Panc1 (cell line): ENCODE data around the gene PISD. TPM values are rescaled to one million over a fixed set of nuclear protein-coding genes. Genes with fewer than 3 reads are reported as not detected.

Experiments
- ATAC-seq: fragments of 200-7000 bp; cut with Tn5 transposase; 2 replicates; pipeline ENCODE4 v1.9.1; 2020; ENCODE audit warnings: mild to moderate bottlenecking, moderate library complexity
- BruUV-seq: library from RNA; stranded (reverse); fragments of 400-500 nt; replicated peaks from 2 replicates; lab custom pipeline; 2021; lab: Mats Ljungman, UMichigan
- CTCF ChIA-PET: fragments of 300-600 bp; sonication (Branson Sonifier 250); formaldehyde crosslinking; loops from one replicate; lab custom pipeline; 2022; ENCODE audit warnings: antibody characterized with exemption; lab: Charles Lee
- POLR2A ChIA-PET: fragments of 300-600 bp; sonication (Branson Sonifier 250); formaldehyde crosslinking; loops from one replicate; lab custom pipeline; 2022; ENCODE audit warnings: antibody characterized with exemption; lab: Charles Lee
- DNase-seq: peaks from one replicate; pipeline ENCODE4 v3.0.0-alpha.2; 2010; ENCODE audit warnings: low read depth, low spot score
- H3K27ac ChIP-seq: 2 replicates; pipeline ENCODE4 v1.5.1; 2011; ENCODE audit warnings: mild to moderate bottlenecking, low read length, inconsistent platforms
- H3K27me3 ChIP-seq: fragments of 200-500 bp; sonication (Bioruptor generic); 2 replicates; pipeline ENCODE4 v1.6.0; 2014; ENCODE audit warnings: low read length, inconsistent platforms; ENCODE audit not compliant: control insufficient read depth, insufficient read depth
- H3K36me3 ChIP-seq: fragments of 200-500 bp; sonication (Bioruptor generic); 2 replicates; pipeline ENCODE4 v1.5.1; 2014; ENCODE audit warnings: inconsistent platforms, mild to moderate bottlenecking, low read length, moderate library complexity; ENCODE audit not compliant: control insufficient read depth, insufficient read depth
- H3K4me1 ChIP-seq: 2 replicates; pipeline ENCODE4 v1.5.1; 2011; ENCODE audit warnings: inconsistent platforms, mild to moderate bottlenecking, low read length, moderate library complexity; ENCODE audit not compliant: control insufficient read depth, insufficient read depth
- H3K4me3 ChIP-seq, 2 experiments: 2 replicates each; pipeline ENCODE4 v1.5.1; 2011 to 2012; ENCODE audit warnings: low read depth in 2 of 2, low read length in 2 of 2, mild to moderate bottlenecking in 2 of 2, inconsistent platforms in 1 of 2, moderate library complexity in 1 of 2
- H3K9me3 ChIP-seq: fragments of 200-500 bp; sonication (Bioruptor generic); 2 replicates; pipeline ENCODE4 v1.5.1; 2014; ENCODE audit warnings: low read depth, mild to moderate bottlenecking, inconsistent platforms, low read length, moderate library complexity; ENCODE audit not compliant: control insufficient read depth, insufficient read depth
- POLR2AphosphoS5 ChIP-seq: IDR thresholded peaks from 2 replicates; pipeline ENCODE4 v1.6.1; 2012; ENCODE audit warnings: mild to moderate bottlenecking, low read depth, low read length, moderate library complexity
- SIN3A ChIP-seq: IDR thresholded peaks from 2 replicates; pipeline ENCODE4 v1.6.1; 2012; ENCODE audit warnings: low read depth, mild to moderate bottlenecking, low read length, moderate library complexity, borderline replicate concordance; ENCODE audit not compliant: insufficient read depth
- TCF7L2 ChIP-seq: IDR thresholded peaks from 2 replicates; pipeline ENCODE4 v1.6.1; 2011; ENCODE audit warnings: mild to moderate bottlenecking, low read depth, low read length, inconsistent platforms
- in situ Hi-C: cut with HindIII; loops from 2 replicates; pipeline ENCODE4 v1.10.0; 2016; ENCODE audit warnings: low sequenced_read_pairs, low pct_unique_long_range_greater_than_20kb
- intact Hi-C: fragments of 100-400 bp; cut with micrococcal nuclease; formaldehyde crosslinking; loops from one replicate; pipeline ENCODE4 v1.10.0; 2022; ENCODE audit not compliant: unreplicated experiment
- total RNA-seq: library from RNA; stranded (reverse); gene quantifications from one replicate; pipeline ENCODE4 v1.2.1, GENCODE V29; 2021; ENCODE audit not compliant: unreplicated experiment
- TF ChIP-seq, protein P1 (sequence below): fragments of 450-650 bp; IDR thresholded peaks from 2 replicates; pipeline ENCODE4 v1.5.1; 2017; ENCODE audit warnings: mild to moderate bottlenecking
- TF ChIP-seq, protein P2 (sequence below), 2 experiments: IDR thresholded peaks; 2 replicates each; pipeline ENCODE4 v1.6.1; 2011 to 2012; ENCODE audit warnings: low read depth in 2 of 2, control low read depth in 1 of 2, low read length in 1 of 2, mild to moderate bottlenecking in 1 of 2, moderate library complexity in 1 of 2; ENCODE audit not compliant: insufficient read depth in 1 of 2

The PISD gene
- total RNA-seq, 1 experiment from 2014 or later: 33.8 TPM

DNA sequence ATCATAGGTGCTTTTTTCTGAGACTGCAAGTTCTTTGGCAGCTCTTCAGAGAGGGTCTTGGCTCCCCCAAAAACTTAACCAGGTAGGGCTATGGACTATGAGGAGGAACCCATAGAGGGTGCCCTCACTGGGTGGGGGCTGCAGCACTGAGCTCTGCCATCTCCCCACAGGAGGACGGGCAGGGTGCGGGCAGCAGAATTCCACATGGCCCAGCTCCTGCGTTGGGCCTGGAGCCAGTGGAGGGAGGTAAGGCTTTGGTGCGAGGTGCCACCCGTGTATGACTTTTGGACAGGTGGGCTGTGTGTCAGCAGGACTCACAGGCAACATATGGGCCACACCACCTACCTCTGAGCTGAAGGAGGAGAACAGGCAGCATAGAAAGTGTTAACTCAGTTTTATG is 58.4 kb downstream of the PISD start:
- intact Hi-C loops (no loop called here), in situ Hi-C loops (no loop called here)
- no peaks in the 10 kb centered on the region for H3K27me3 ChIP-seq
- no peak for ATAC-seq
- no TSS peak for BruUV-seq
- ChIA-PET CTCF (no interaction called here), POLR2A (interaction anchor here (0.6 kb wide), 1 partner anchor 229 kb away, joined by 11 read pairs; no protein-coding TSS in a partner anchor)
- H3K9me3 ChIP-seq: no peaks in the 10 kb centered on the region
- no peak overlapping the region for H3K4me3 ChIP-seq
- no peak for DNase-seq
- H3K36me3 ChIP-seq: peaks cover 3% of the 10 kb centered on the region; the same call in 1 of the 2 replicates
- TF ChIP-seq TCF7L2 (no peak), SIN3A (no peak), POLR2AphosphoS5 (no peak)
- TF ChIP-seq, protein P1, sequence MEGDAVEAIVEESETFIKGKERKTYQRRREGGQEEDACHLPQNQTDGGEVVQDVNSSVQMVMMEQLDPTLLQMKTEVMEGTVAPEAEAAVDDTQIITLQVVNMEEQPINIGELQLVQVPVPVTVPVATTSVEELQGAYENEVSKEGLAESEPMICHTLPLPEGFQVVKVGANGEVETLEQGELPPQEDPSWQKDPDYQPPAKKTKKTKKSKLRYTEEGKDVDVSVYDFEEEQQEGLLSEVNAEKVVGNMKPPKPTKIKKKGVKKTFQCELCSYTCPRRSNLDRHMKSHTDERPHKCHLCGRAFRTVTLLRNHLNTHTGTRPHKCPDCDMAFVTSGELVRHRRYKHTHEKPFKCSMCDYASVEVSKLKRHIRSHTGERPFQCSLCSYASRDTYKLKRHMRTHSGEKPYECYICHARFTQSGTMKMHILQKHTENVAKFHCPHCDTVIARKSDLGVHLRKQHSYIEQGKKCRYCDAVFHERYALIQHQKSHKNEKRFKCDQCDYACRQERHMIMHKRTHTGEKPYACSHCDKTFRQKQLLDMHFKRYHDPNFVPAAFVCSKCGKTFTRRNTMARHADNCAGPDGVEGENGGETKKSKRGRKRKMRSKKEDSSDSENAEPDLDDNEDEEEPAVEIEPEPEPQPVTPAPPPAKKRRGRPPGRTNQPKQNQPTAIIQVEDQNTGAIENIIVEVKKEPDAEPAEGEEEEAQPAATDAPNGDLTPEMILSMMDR: no peak
- TF ChIP-seq, protein P2, sequence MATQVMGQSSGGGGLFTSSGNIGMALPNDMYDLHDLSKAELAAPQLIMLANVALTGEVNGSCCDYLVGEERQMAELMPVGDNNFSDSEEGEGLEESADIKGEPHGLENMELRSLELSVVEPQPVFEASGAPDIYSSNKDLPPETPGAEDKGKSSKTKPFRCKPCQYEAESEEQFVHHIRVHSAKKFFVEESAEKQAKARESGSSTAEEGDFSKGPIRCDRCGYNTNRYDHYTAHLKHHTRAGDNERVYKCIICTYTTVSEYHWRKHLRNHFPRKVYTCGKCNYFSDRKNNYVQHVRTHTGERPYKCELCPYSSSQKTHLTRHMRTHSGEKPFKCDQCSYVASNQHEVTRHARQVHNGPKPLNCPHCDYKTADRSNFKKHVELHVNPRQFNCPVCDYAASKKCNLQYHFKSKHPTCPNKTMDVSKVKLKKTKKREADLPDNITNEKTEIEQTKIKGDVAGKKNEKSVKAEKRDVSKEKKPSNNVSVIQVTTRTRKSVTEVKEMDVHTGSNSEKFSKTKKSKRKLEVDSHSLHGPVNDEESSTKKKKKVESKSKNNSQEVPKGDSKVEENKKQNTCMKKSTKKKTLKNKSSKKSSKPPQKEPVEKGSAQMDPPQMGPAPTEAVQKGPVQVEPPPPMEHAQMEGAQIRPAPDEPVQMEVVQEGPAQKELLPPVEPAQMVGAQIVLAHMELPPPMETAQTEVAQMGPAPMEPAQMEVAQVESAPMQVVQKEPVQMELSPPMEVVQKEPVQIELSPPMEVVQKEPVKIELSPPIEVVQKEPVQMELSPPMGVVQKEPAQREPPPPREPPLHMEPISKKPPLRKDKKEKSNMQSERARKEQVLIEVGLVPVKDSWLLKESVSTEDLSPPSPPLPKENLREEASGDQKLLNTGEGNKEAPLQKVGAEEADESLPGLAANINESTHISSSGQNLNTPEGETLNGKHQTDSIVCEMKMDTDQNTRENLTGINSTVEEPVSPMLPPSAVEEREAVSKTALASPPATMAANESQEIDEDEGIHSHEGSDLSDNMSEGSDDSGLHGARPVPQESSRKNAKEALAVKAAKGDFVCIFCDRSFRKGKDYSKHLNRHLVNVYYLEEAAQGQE (IDR thresholded peaks at IDR 0.05; ENCODE audit: insufficient read depth in 1 of 2, low read depth in 2 of 2, low read length in 1 of 2): no peak
- peaks cover 5% of the 10 kb centered on the region; the same call in 1 of the 2 replicates for H3K4me1 ChIP-seq
- H3K27ac ChIP-seq: no peak overlapping the region

DNA sequence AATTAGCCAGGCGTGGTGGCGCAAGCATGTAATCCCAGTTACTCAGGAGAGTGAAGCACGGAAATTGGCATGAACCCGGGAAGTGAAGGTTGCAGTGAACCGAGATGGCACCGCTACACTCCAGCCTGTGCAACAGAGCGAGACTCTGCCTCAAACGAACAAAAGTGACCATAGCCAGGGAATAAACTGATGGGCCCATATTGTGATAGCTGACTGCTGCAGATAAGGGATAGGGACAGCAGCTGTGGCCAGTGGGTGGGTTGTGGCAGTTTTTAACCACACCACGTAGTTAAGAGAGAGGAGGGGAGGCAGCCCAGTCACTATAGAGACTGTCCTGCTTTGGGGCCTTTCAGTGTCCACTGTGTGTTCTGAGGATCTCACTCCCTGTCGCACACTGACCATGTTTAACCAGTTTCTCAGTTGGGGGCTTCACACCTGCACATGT is 58.9 kb downstream of the PISD start:
- no peak overlapping the region for H3K27ac ChIP-seq
- POLR2A ChIA-PET: no interaction called here
- no peak for ATAC-seq

More for the DNA sequence above, 58.9 kb downstream of the PISD start:
- CTCF ChIA-PET: no interaction called here
- DNase-seq: no peak
- intact Hi-C loops (no loop called here), in situ Hi-C loops (no loop called here)
- Histone ChIP-seq H3K9me3 (no peaks in the 10 kb centered on the region), H3K36me3 (peaks cover 3% of the 10 kb centered on the region; the same call in 1 of the 2 replicates), H3K4me1 (peaks cover 5% of the 10 kb centered on the region; the same call in 1 of the 2 replicates), H3K4me3 (no peak overlapping the region), H3K27me3 (no peaks in the 10 kb centered on the region)
- TF ChIP-seq TCF7L2: no peak
- TF ChIP-seq, protein P2 (IDR thresholded peaks at IDR 0.05; ENCODE audit: insufficient read depth in 1 of 2, low read depth in 2 of 2, low read length in 1 of 2): no peak
- no peak for TF ChIP-seq POLR2AphosphoS5
- no peak for TF ChIP-seq SIN3A
- TF ChIP-seq, protein P1: no peak
- no TSS peak for BruUV-seq
